ENCODE measurements around the gene BRD2.

Gene BRD2

GRCh38 chr6:32977953-32978324 lies 9.5 kb downstream of the BRD2 start:
- H3K4me1 ChIP-seq (ENCODE audit: control insufficient read depth in 1 of 2, insufficient read depth in 2 of 2, low read length in 2 of 2) = peaks cover 65 to 71% of the 10 kb centered on the region in 2 donors
- H3K9me3 ChIP-seq (ENCODE audit: control insufficient read depth in 1 of 2, low read length in 2 of 2) = no peaks in the 10 kb centered on the region
- no peaks in the 10 kb centered on the region for H3K27me3 ChIP-seq (ENCODE audit: control insufficient read depth in 1 of 2, insufficient read depth in 2 of 2, low read length in 2 of 2)
- H3K4me3 ChIP-seq (ENCODE audit: low read depth in 1 of 2, low read length in 2 of 2) = no peak overlapping the region
- H3K27ac ChIP-seq (ENCODE audit: low read depth, low read length) = no peak overlapping the region
- peaks cover 71 to 87% of the 10 kb centered on the region in 2 donors for H3K36me3 ChIP-seq (ENCODE audit: control insufficient read depth in 1 of 2, insufficient read depth in 2 of 2, low read length in 2 of 2)
- no peak overlapping the region for H3K9ac ChIP-seq (ENCODE audit: low read depth in 1 of 2, low read length in 2 of 2)

GRCh38 chr6:32979720-32980487 lies 11.5 kb downstream of the BRD2 start:
- no peaks in the 10 kb centered on the region for H3K27me3 ChIP-seq (ENCODE audit: control insufficient read depth in 1 of 2, insufficient read depth in 2 of 2, low read length in 2 of 2)
- no peak overlapping the region for H3K4me3 ChIP-seq (ENCODE audit: low read depth in 1 of 2, low read length in 2 of 2)
- H3K9me3 ChIP-seq (ENCODE audit: control insufficient read depth in 1 of 2, low read length in 2 of 2) = no peaks in the 10 kb centered on the region
- H3K4me1 ChIP-seq (ENCODE audit: control insufficient read depth in 1 of 2, insufficient read depth in 2 of 2, low read length in 2 of 2) = peaks cover 67 to 85% of the 10 kb centered on the region in 2 donors
- peaks cover 60 to 74% of the 10 kb centered on the region in 2 donors for H3K36me3 ChIP-seq (ENCODE audit: control insufficient read depth in 1 of 2, insufficient read depth in 2 of 2, low read length in 2 of 2)
- no peak overlapping the region for H3K27ac ChIP-seq (ENCODE audit: low read depth, low read length)
- no peak overlapping the region for H3K9ac ChIP-seq (ENCODE audit: low read depth in 1 of 2, low read length in 2 of 2)

- H3K27me3 ChIP-seq (ENCODE audit: control insufficient read depth in 1 of 2, insufficient read depth in 2 of 2, low read length in 2 of 2) = no peaks in the 10 kb centered on the region
- peaks cover 56 to 68% of the 10 kb centered on the region in 2 donors for H3K36me3 ChIP-seq (ENCODE audit: control insufficient read depth in 1 of 2, insufficient read depth in 2 of 2, low read length in 2 of 2)
- H3K9me3 ChIP-seq (ENCODE audit: control insufficient read depth in 1 of 2, low read length in 2 of 2) = no peaks in the 10 kb centered on the region
- H3K4me1 ChIP-seq (ENCODE audit: control insufficient read depth in 1 of 2, insufficient read depth in 2 of 2, low read length in 2 of 2) = peaks cover 61 to 81% of the 10 kb centered on the region in 2 donors
- no peak overlapping the region for H3K27ac ChIP-seq (ENCODE audit: low read depth, low read length)
- H3K9ac ChIP-seq (ENCODE audit: low read depth in 1 of 2, low read length in 2 of 2) = no peak overlapping the region
- no peak overlapping the region for H3K4me3 ChIP-seq (ENCODE audit: low read depth in 1 of 2, low read length in 2 of 2)
Observed at GRCh38 chr6:32980488-32981038, 12.2 kb downstream of the BRD2 start.

- Histone ChIP-seq H3K27me3 (ENCODE audit: control insufficient read depth in 1 of 2, insufficient read depth in 2 of 2, low read length in 2 of 2) (no peaks in the 10 kb centered on the region), H3K4me3 (ENCODE audit: low read depth in 1 of 2, low read length in 2 of 2) (no peak overlapping the region), H3K36me3 (ENCODE audit: control insufficient read depth in 1 of 2, insufficient read depth in 2 of 2, low read length in 2 of 2) (peaks cover 40 to 52% of the 10 kb centered on the region in 2 donors), H3K4me1 (ENCODE audit: control insufficient read depth in 1 of 2, insufficient read depth in 2 of 2, low read length in 2 of 2) (peaks cover 45 to 64% of the 10 kb centered on the region in 2 donors), H3K9ac (ENCODE audit: low read depth in 1 of 2, low read length in 2 of 2) (no peak overlapping the region), H3K9me3 (ENCODE audit: control insufficient read depth in 1 of 2, low read length in 2 of 2) (no peaks in the 10 kb centered on the region), H3K27ac (ENCODE audit: low read depth, low read length) (no peak overlapping the region)
Observed at GRCh38 chr6:32982084-32982701, 13.8 kb downstream of the BRD2 start.

- H3K27ac ChIP-seq (ENCODE audit: low read depth, low read length) = no peak overlapping the region
Observed at GRCh38 chr6:32982702-32983492, 14.5 kb downstream of the BRD2 start.

GRCh38 chr6:32983493-32983848 lies 15.1 kb downstream of the BRD2 start:
- H3K27ac ChIP-seq (ENCODE audit: low read depth, low read length) = no peak overlapping the region
- H3K9ac ChIP-seq (ENCODE audit: low read depth in 1 of 2, low read length in 2 of 2) = no peak overlapping the region
- H3K4me1 ChIP-seq (ENCODE audit: control insufficient read depth in 1 of 2, insufficient read depth in 2 of 2, low read length in 2 of 2) = peaks cover 37 to 52% of the 10 kb centered on the region in 2 donors

More at GRCh38 chr6:32982702-32983492, 14.5 kb downstream of the BRD2 start:
- Histone ChIP-seq H3K9me3 (ENCODE audit: control insufficient read depth in 1 of 2, low read length in 2 of 2) (no peaks in the 10 kb centered on the region), H3K4me3 (ENCODE audit: low read depth in 1 of 2, low read length in 2 of 2) (no peak overlapping the region), H3K27me3 (ENCODE audit: control insufficient read depth in 1 of 2, insufficient read depth in 2 of 2, low read length in 2 of 2) (no peaks in the 10 kb centered on the region), H3K4me1 (ENCODE audit: control insufficient read depth in 1 of 2, insufficient read depth in 2 of 2, low read length in 2 of 2) (peaks cover 38 to 57% of the 10 kb centered on the region in 2 donors), H3K36me3 (ENCODE audit: control insufficient read depth in 1 of 2, insufficient read depth in 2 of 2, low read length in 2 of 2) (peaks cover 33 to 44% of the 10 kb centered on the region in 2 donors), H3K9ac (ENCODE audit: low read depth in 1 of 2, low read length in 2 of 2) (no peak overlapping the region)

GRCh38 chr6:32983964-32984621 lies 15.7 kb downstream of the BRD2 start:
- H3K9ac ChIP-seq (ENCODE audit: low read depth in 1 of 2, low read length in 2 of 2) = no peak overlapping the region
- H3K9me3 ChIP-seq (ENCODE audit: control insufficient read depth in 1 of 2, low read length in 2 of 2) = no peaks in the 10 kb centered on the region
- no peak overlapping the region for H3K27ac ChIP-seq (ENCODE audit: low read depth, low read length)
- peaks cover 35 to 52% of the 10 kb centered on the region in 2 donors for H3K4me1 ChIP-seq (ENCODE audit: control insufficient read depth in 1 of 2, insufficient read depth in 2 of 2, low read length in 2 of 2)
- no peaks in the 10 kb centered on the region for H3K27me3 ChIP-seq (ENCODE audit: control insufficient read depth in 1 of 2, insufficient read depth in 2 of 2, low read length in 2 of 2)
- no peak overlapping the region for H3K4me3 ChIP-seq (ENCODE audit: low read depth in 1 of 2, low read length in 2 of 2)
- H3K36me3 ChIP-seq (ENCODE audit: control insufficient read depth in 1 of 2, insufficient read depth in 2 of 2, low read length in 2 of 2) = peaks cover 21 to 33% of the 10 kb centered on the region in 2 donors

More at GRCh38 chr6:32983493-32983848, 15.1 kb downstream of the BRD2 start:
- peaks cover 27 to 39% of the 10 kb centered on the region in 2 donors for H3K36me3 ChIP-seq (ENCODE audit: control insufficient read depth in 1 of 2, insufficient read depth in 2 of 2, low read length in 2 of 2)
- no peak overlapping the region for H3K4me3 ChIP-seq (ENCODE audit: low read depth in 1 of 2, low read length in 2 of 2)
- no peaks in the 10 kb centered on the region for H3K27me3 ChIP-seq (ENCODE audit: control insufficient read depth in 1 of 2, insufficient read depth in 2 of 2, low read length in 2 of 2)
- no peaks in the 10 kb centered on the region for H3K9me3 ChIP-seq (ENCODE audit: control insufficient read depth in 1 of 2, low read length in 2 of 2)

- Histone ChIP-seq H3K9ac (ENCODE audit: low read depth in 1 of 2, low read length in 2 of 2) (no peak overlapping the region), H3K27ac (ENCODE audit: low read depth, low read length) (no peak overlapping the region), H3K27me3 (ENCODE audit: control insufficient read depth in 1 of 2, insufficient read depth in 2 of 2, low read length in 2 of 2) (no peaks in the 10 kb centered on the region), H3K36me3 (ENCODE audit: control insufficient read depth in 1 of 2, insufficient read depth in 2 of 2, low read length in 2 of 2) (peaks cover 14 to 25% of the 10 kb centered on the region in 2 donors), H3K9me3 (ENCODE audit: control insufficient read depth in 1 of 2, low read length in 2 of 2) (no peaks in the 10 kb centered on the region), H3K4me3 (ENCODE audit: low read depth in 1 of 2, low read length in 2 of 2) (no peak overlapping the region), H3K4me1 (ENCODE audit: control insufficient read depth in 1 of 2, insufficient read depth in 2 of 2, low read length in 2 of 2) (peaks cover 30 to 48% of the 10 kb centered on the region in 2 donors)
Observed at GRCh38 chr6:32984622-32985389, 16.4 kb downstream of the BRD2 start.

GRCh38 chr6:32989368-32989767 lies 21.0 kb downstream of the BRD2 start:
- Histone ChIP-seq H3K9me3 (ENCODE audit: control insufficient read depth in 1 of 2, low read length in 2 of 2) (no peaks in the 10 kb centered on the region), H3K9ac (ENCODE audit: low read depth in 1 of 2, low read length in 2 of 2) (no peak overlapping the region), H3K36me3 (ENCODE audit: control insufficient read depth in 1 of 2, insufficient read depth in 2 of 2, low read length in 2 of 2) (no peaks in the 10 kb centered on the region), H3K27me3 (ENCODE audit: control insufficient read depth in 1 of 2, insufficient read depth in 2 of 2, low read length in 2 of 2) (peaks cover 0 to 3% of the 10 kb centered on the region in 2 donors), H3K4me1 (ENCODE audit: control insufficient read depth in 1 of 2, insufficient read depth in 2 of 2, low read length in 2 of 2) (peaks cover 4 to 5% of the 10 kb centered on the region in 2 donors), H3K27ac (ENCODE audit: low read depth, low read length) (no peak overlapping the region), H3K4me3 (ENCODE audit: low read depth in 1 of 2, low read length in 2 of 2) (no peak overlapping the region)

Data from duodenal mucosa (tissue), 2 donors.